Measurements from ENCODE around the gene RBM44. TPM values are rescaled to one million over a fixed set of nuclear protein-coding genes. Genes with fewer than 3 reads are reported as not detected.
"Not testable (repeated sequence)": the region's sequence is repeated elsewhere in the genome, so short reads cannot be mapped to it uniquely, and the experiment has no call there.

Gene RBM44
- total RNA-seq, 2 experiments from 2014 or later = 0.25 to 0.34 TPM

GRCh38 chr2:237866101-237866621 is 67.6 kb downstream of the RBM44 start:
- CTCF ChIA-PET = no interaction called here

GRCh38 chr2:237867465-237867864 is 68.9 kb downstream of the RBM44 start:
- ChIA-PET POLR2A (no interaction called here), CTCF (interaction anchor here (0.9 kb wide), 1 partner anchor 9 kb away, joined by 3 read pairs; no protein-coding TSS in a partner anchor)

More at GRCh38 chr2:237866101-237866621, 67.6 kb downstream of the RBM44 start:
- POLR2A ChIA-PET = interaction anchor here (0.6 kb wide), 1 partner anchor 47 kb away, joined by 4 read pairs; no protein-coding TSS in a partner anchor

- CTCF ChIA-PET, POLR2A ChIA-PET: not testable (repeated sequence)
These were observed 69.5 kb downstream of the RBM44 start for GRCh38 chr2:237868074-237868473.

GRCh38 chr2:237868631-237869342 is 70.2 kb downstream of the RBM44 start:
- ChIA-PET CTCF (no interaction called here), POLR2A (no interaction called here)

- ChIA-PET CTCF (no interaction called here), POLR2A (no interaction called here)
These were observed 70.9 kb downstream of the RBM44 start for GRCh38 chr2:237869343-237870102.

GRCh38 chr2:237870126-237870525 is 71.5 kb downstream of the RBM44 start:
- CTCF ChIA-PET = no interaction called here
- POLR2A ChIA-PET = no interaction called here

- CTCF ChIA-PET = no interaction called here
- POLR2A ChIA-PET = no interaction called here
These were observed 72.4 kb downstream of the RBM44 start for GRCh38 chr2:237870754-237871651.

- ChIA-PET CTCF (no interaction called here), POLR2A (no interaction called here)
These were observed 73.8 kb downstream of the RBM44 start for GRCh38 chr2:237872178-237872887.

- ChIA-PET POLR2A (no interaction called here), CTCF (no interaction called here)
These were observed 74.8 kb downstream of the RBM44 start for GRCh38 chr2:237873421-237873831.

GRCh38 chr2:237873897-237874551 is 75.4 kb downstream of the RBM44 start:
- POLR2A ChIA-PET = no interaction called here
- CTCF ChIA-PET = no interaction called here

- ChIA-PET POLR2A (no interaction called here), CTCF (no interaction called here)
These were observed 76.1 kb downstream of the RBM44 start for GRCh38 chr2:237874585-237875161.

GRCh38 chr2:237875256-237876060 is 76.9 kb downstream of the RBM44 start:
- CTCF ChIA-PET = no interaction called here
- POLR2A ChIA-PET = no interaction called here

- ChIA-PET POLR2A (no interaction called here), CTCF (no interaction called here)
These were observed 77.5 kb downstream of the RBM44 start for GRCh38 chr2:237876061-237876526.

GRCh38 chr2:237876532-237876931 is 78.0 kb downstream of the RBM44 start:
- ChIA-PET CTCF (no interaction called here), POLR2A (no interaction called here)

- ChIA-PET CTCF (no interaction called here), POLR2A (no interaction called here)
These were observed 78.4 kb downstream of the RBM44 start for GRCh38 chr2:237876951-237877491.

- POLR2A ChIA-PET = no interaction called here
- CTCF ChIA-PET = no interaction called here
These were observed 79.2 kb downstream of the RBM44 start for GRCh38 chr2:237877576-237878307.
